Measurements from ENCODE around the gene PTPRZ1.

DNA sequence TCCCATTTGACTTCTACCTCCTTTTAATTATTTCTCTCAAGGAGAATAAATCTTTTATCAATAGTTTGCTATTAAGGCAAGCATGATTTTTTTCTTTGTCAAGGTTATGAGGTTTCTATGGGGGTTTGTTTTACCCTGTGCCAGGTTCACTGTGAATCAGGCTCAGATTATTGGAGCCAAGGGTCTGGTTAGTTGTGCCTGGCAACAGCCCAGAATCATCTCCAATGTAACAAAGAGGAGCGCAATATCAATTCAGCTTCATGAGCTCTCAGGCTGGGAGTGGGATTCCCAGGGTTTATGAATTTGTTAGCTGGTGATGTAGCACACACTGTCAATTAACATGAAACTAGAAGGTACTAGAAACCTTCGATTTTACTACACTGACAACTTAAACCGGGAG is 197.9 kb downstream of the PTPRZ1 start:
- TF ChIP-seq GABPA (IDR thresholded peaks at IDR 0.05; ENCODE audit: low read depth) (no peak), SPI1 (IDR thresholded peaks at IDR 0.05; ENCODE audit: borderline replicate concordance, low read depth) (no peak)
- TF ChIP-seq, protein P1, sequence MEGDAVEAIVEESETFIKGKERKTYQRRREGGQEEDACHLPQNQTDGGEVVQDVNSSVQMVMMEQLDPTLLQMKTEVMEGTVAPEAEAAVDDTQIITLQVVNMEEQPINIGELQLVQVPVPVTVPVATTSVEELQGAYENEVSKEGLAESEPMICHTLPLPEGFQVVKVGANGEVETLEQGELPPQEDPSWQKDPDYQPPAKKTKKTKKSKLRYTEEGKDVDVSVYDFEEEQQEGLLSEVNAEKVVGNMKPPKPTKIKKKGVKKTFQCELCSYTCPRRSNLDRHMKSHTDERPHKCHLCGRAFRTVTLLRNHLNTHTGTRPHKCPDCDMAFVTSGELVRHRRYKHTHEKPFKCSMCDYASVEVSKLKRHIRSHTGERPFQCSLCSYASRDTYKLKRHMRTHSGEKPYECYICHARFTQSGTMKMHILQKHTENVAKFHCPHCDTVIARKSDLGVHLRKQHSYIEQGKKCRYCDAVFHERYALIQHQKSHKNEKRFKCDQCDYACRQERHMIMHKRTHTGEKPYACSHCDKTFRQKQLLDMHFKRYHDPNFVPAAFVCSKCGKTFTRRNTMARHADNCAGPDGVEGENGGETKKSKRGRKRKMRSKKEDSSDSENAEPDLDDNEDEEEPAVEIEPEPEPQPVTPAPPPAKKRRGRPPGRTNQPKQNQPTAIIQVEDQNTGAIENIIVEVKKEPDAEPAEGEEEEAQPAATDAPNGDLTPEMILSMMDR (IDR thresholded peaks at IDR 0.05; ENCODE audit: insufficient read depth, low read length): no peak

Data from HL-60 (cell line).